OCI-LY1 (cell line): ENCODE data around the gene CDHR5.

Experiments
- EZH2 ChIP-seq: fragments of 200-600 bp; sonication (generic), shearing (Covaris generic); IDR thresholded peaks from 2 replicates; pipeline ENCODE4 v1.8.0; 2017; ENCODE audit warnings: borderline replicate concordance, mixed run types, mild to moderate bottlenecking, antibody characterized with exemption, low read length, moderate library complexity, mixed read lengths
- TF ChIP-seq, protein P1 (sequence below): fragments of 200-600 bp; sonication (generic), shearing (Covaris generic); IDR thresholded peaks from 2 replicates; pipeline ENCODE4 v1.5.1; 2017; ENCODE audit warnings: mild to moderate bottlenecking, antibody characterized with exemption, low read length, moderate library complexity, mixed read lengths

DNA sequence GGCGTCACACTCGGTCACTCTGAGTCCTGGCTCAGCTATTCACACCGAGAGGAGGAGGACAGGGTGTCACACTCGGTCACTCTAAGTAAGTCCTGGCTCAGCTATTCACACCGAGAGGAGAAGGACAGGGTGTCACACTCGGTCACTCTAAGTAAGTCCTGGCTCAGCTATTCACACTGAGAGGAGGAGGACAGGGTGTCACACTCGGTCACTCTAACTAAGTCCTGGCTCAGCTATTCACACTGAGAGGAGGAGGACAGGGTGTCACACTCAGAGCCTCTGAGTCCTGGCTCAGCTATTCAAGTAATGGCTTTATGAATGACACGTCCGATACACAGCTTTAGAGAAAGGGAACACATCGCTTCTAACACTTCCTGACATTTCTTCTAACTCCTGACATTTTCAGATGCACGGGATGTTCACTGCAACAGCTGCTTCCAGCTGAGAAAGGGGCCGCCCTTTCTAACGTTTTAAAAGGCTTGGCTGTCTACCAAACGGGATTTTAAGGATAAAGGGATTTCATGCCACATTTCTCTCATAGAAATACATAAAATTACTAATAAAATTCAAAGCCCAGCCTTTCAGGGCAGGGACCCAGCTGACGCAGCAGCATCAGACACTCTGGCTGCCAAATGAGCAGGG lies 40.4 kb upstream of the CDHR5 start:
- TF ChIP-seq, protein P1, sequence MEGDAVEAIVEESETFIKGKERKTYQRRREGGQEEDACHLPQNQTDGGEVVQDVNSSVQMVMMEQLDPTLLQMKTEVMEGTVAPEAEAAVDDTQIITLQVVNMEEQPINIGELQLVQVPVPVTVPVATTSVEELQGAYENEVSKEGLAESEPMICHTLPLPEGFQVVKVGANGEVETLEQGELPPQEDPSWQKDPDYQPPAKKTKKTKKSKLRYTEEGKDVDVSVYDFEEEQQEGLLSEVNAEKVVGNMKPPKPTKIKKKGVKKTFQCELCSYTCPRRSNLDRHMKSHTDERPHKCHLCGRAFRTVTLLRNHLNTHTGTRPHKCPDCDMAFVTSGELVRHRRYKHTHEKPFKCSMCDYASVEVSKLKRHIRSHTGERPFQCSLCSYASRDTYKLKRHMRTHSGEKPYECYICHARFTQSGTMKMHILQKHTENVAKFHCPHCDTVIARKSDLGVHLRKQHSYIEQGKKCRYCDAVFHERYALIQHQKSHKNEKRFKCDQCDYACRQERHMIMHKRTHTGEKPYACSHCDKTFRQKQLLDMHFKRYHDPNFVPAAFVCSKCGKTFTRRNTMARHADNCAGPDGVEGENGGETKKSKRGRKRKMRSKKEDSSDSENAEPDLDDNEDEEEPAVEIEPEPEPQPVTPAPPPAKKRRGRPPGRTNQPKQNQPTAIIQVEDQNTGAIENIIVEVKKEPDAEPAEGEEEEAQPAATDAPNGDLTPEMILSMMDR, result no peak
- TF ChIP-seq EZH2, result no peak
